AG10803 (cell line): ENCODE data around the gene CHN2.

ENCODE experiments used
- DNase-seq: peaks from one replicate; pipeline ENCODE4 v3.0.0; 2010; ENCODE audit warnings: low read depth
- H3K4me3 ChIP-seq: 2 replicates; pipeline ENCODE4 v1.5.1; 2011; ENCODE audit warnings: mild to moderate bottlenecking, low read length, control low read depth
- TF ChIP-seq, protein P1 (sequence below): conservative IDR thresholded peaks from 2 replicates; pipeline ENCODE4 v1.5.1; 2011; ENCODE audit warnings: mild to moderate bottlenecking, low read length, control low read depth, inconsistent platforms

The CHN2 gene

DNA sequence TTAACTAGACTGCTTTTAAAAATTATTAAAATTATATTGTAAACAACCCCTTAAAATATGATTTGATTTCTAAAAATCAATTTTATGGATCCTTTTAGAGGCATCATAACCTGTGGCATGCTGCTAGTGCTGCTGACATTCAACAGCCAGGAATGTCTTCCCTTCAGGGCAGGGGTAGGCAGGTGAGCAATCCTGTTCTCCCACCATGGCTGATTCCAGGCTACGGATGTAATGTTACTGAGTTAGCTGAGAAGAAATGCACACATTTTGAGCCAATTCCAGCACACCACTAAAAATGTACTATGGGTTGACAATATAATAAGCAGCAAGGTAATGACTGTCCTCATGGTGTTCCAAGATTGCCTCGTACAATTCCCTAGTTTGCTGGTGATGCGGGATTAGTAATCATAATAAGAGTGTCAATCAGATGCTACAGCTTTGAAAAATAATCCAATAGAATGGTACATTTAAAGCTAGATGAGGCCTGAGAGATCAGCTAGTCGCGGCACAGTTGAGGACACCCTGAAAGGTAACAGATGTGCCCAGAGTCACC lies 260.4 kb downstream of the CHN2 start:
- no peak for DNase-seq
- no peak overlapping the region for H3K4me3 ChIP-seq
- TF ChIP-seq, protein P1, sequence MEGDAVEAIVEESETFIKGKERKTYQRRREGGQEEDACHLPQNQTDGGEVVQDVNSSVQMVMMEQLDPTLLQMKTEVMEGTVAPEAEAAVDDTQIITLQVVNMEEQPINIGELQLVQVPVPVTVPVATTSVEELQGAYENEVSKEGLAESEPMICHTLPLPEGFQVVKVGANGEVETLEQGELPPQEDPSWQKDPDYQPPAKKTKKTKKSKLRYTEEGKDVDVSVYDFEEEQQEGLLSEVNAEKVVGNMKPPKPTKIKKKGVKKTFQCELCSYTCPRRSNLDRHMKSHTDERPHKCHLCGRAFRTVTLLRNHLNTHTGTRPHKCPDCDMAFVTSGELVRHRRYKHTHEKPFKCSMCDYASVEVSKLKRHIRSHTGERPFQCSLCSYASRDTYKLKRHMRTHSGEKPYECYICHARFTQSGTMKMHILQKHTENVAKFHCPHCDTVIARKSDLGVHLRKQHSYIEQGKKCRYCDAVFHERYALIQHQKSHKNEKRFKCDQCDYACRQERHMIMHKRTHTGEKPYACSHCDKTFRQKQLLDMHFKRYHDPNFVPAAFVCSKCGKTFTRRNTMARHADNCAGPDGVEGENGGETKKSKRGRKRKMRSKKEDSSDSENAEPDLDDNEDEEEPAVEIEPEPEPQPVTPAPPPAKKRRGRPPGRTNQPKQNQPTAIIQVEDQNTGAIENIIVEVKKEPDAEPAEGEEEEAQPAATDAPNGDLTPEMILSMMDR, result no peak

DNA sequence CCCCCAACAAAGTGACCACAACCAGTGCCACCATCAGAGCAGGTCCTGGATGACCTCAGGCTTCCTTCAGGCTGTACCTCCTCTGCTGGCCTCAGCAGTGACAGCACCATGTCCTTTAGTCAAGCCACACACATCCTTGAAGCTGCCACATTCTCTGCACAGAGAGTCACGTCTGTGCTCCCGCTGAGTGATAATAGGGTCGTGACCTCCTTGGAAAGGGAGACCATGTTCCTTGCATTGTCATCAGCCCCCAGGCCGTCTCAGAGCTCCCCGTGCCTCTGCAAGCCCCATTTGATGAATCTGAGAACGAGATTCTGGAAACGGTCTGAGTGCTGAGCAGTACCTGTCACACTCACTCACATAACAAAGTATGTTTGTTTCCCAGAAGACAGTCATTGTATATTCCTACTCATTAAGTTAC lies 262.6 kb downstream of the CHN2 start:
- DNase-seq, result peak; percentile 2
- TF ChIP-seq, protein P1, result no peak
- no peak overlapping the region for H3K4me3 ChIP-seq

DNA sequence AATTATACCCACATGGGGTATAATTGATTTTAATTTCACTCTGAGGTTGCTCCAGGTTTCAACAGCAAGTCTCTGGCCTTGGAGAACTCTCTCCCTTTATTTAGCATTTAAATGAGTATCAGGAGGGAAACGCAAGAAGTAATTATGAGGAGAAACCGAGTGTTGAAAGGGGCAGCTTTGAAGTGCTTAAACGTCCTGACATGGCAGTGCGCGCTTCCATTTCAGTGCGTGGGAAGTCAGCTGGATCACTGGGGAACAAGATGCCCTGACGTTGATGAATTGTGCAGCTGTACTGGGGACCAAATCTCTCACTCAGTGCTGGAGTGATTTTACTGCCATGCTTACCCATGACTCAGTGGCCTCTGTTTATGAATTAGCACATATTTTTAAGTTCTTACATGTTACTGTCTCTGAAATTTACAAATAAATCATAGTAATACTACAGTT lies 263.0 kb downstream of the CHN2 start:
- DNase-seq, result peak; percentile 80
- H3K4me3 ChIP-seq, result no peak overlapping the region
- TF ChIP-seq, protein P1, result no peak

DNA sequence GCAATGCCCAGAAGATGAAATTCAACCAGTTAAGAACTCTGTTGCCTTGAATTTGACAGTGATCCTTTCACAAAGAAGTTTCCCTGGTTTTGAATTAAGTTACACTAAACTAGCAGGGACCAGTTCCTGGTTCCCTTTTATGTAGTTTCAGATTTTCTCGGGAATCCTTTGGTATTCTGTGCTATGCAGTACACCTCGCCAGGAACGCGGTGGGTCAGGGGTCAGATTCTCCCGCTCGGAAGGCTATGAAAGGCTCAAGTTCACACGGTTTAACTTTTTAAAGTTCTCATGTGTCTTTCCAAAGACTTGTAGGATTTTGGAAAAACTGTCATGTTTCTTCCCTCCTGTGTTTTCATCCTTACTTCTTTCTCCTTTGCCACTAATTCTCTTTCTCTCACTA lies 264.4 kb downstream of the CHN2 start:
- no peak overlapping the region for H3K4me3 ChIP-seq
- DNase-seq, result no peak
- TF ChIP-seq, protein P1, result no peak

DNA sequence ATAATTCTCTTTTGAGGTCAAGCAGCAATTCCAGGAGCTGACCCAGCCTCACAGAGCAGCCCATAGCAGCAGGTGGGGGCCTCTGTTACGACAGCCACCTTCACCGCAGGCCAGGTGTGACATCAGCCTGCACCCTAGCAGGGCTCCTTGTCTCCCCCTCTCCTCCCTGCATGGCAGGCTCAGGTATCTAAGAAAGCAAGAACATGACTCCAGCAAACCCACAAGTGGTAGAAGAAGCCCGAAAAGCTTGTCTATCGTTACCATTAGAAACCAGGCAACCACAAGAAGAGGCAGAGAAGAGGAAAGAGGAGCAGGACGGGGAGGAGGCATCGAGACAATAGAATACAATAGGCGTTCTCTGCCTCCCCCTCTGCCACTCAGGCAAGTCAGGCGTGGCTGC lies 265.0 kb downstream of the CHN2 start:
- no peak for DNase-seq
- TF ChIP-seq, protein P1, result no peak

DNA sequence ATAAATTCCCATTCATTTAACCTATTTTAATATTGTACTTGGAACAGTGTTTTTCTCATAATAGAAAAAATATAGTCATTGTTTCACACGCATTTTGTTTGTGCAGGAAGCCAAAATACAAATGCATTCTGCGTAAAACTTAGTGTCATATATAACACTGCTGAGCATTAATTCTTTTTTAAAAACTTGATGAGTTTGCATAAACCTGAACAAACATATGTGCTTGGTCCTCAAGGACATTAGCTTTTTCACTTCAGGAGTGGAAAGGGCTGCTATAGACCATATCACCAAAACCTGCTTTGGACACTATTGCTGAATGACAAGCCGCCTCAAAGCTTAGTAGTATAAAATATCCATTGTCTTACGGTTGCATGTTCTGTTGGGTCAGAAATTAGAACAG lies 267.4 kb downstream of the CHN2 start:
- H3K4me3 ChIP-seq, result no peak overlapping the region
- DNase-seq, result no peak
- TF ChIP-seq, protein P1, result no peak

More for the DNA sequence above, 265.0 kb downstream of the CHN2 start:
- H3K4me3 ChIP-seq, result no peak overlapping the region

DNA sequence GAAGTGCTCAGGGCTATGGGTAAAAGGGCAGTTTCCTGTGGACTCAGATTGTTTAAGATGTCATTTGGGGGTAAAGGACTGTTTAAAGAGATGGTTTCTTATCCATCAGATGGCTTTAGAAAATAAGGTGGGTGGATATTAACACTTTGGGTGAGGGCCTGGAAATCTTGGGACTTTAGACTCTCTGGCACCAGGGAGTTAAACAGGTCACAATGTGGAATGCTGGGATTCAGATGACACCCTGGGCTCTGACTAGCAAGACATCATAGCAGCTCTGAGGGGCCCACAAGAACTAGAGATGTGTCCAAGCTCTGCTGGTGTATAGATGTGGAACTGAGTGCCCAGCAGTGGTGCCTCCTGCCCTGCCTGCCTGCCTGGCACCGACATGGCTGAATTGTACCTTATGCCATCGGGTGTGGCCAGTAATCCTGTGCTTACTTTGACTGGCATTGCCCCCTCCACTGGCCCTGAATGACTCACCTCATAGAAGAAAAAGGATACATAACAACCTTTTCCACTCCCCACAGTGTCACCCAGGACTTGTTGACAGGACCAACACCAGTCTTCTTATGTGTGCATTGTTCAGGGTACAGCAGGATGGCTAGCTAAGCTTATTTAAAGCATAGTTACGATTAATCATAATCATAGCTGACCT lies 269.1 kb downstream of the CHN2 start:
- no peak overlapping the region for H3K4me3 ChIP-seq
- TF ChIP-seq, protein P1, result no peak
- DNase-seq, result no peak
